ENCODE measurements around the gene HLA-C.

HLA-C gene

GRCh38 chr6:31247813-31248212 lies 24.1 kb downstream of the HLA-C start:
- TF ChIP-seq, protein P1, sequence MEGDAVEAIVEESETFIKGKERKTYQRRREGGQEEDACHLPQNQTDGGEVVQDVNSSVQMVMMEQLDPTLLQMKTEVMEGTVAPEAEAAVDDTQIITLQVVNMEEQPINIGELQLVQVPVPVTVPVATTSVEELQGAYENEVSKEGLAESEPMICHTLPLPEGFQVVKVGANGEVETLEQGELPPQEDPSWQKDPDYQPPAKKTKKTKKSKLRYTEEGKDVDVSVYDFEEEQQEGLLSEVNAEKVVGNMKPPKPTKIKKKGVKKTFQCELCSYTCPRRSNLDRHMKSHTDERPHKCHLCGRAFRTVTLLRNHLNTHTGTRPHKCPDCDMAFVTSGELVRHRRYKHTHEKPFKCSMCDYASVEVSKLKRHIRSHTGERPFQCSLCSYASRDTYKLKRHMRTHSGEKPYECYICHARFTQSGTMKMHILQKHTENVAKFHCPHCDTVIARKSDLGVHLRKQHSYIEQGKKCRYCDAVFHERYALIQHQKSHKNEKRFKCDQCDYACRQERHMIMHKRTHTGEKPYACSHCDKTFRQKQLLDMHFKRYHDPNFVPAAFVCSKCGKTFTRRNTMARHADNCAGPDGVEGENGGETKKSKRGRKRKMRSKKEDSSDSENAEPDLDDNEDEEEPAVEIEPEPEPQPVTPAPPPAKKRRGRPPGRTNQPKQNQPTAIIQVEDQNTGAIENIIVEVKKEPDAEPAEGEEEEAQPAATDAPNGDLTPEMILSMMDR (IDR thresholded peaks at IDR 0.05): no peak

DNA sequence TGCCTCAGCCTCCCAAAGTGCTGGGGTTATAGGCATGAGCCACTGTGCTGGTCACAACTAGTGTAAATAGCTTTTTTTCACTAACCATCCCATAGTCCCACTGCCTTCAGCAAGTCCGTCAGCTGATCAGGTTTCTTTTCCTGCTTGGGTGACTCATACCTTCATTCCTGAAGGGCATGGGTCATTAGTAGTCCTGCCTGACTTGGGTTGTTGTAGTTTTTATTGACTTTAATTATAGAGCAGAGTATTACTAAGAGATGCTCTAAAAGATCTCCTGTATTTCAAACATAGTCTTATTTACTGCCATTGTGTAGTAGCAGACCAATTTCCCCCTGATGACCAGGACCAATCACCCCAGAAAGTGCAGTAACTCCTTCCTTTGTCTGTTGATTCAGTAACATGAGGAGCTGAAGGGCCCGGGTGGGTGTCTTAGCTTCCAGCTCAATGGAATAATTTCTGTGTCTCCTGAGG lies 25.8 kb downstream of the HLA-C start:
- TF ChIP-seq, protein P1 (IDR thresholded peaks at IDR 0.05): no peak

DNA sequence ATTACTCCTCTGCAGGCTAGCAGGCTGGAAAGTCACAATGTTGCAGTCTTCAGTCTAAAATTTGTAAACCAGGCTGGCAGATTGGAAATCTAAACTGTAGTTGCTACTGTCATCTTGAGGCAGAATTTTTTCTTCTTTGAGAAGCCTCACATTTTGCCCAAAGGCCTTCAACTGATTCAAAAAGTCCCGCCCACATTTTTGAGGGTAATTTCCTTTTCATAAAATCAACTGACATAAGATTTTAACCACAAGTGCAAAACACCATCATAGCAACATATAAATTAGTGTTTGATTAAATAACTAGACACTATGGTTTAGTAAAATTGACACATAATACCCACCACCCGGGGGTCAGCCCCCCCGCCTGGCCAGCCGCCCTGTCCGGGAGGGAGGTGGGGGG lies 28.4 kb downstream of the HLA-C start:
- TF ChIP-seq, protein P1 (IDR thresholded peaks at IDR 0.05): no peak

GRCh38 chr6:31239854-31240253 lies 32.0 kb downstream of the HLA-C start:
- TF ChIP-seq, protein P1 (IDR thresholded peaks at IDR 0.05): no peak

DNA sequence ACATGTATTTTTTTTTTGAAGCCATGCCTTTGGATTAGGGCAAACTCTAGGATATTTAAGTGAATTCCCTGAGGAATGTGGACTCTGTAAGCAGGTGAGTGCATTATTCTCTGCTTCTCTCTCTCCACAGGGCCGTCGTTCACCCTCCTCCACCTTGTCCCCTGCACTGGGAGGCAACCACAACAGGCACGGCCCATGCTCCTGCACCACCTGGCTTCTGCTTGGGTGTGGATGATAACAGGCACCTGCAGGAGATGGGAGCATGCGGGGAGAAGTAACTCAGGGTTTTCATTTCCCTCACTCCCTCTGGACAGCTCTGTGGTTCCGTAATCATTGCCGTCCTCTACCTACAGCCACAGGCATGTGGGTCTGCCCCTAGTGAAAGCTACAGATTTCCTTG lies 43.4 kb downstream of the HLA-C start:
- TF ChIP-seq, protein P1 (IDR thresholded peaks at IDR 0.05): no peak

- TF ChIP-seq, protein P1 (IDR thresholded peaks at IDR 0.05): no peak
These were observed 44.7 kb downstream of the HLA-C start for GRCh38 chr6:31227143-31227542.

- TF ChIP-seq, protein P1 (IDR thresholded peaks at IDR 0.05): no peak
These were observed 46.2 kb downstream of the HLA-C start for GRCh38 chr6:31225735-31226134.

DNA sequence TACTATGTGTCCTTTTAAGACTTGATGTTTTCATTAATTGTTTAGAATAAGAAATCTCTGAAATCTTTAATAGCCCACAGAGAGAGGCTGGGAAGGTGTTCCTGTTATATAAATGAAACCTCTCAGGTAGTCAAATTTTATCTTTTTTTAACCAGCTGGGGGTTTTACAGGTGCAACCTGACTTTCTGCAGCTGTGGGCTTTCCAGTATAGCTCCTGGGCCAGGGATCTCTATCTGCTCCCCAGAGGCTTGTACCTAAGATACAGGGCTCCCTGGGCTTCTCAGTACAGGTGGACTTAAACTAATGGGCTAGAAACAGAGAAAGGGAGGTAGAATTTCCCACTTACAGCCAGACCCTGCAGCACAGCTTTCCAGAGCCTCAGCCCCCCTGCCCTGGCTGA lies 49.4 kb downstream of the HLA-C start:
- TF ChIP-seq, protein P1 (IDR thresholded peaks at IDR 0.05): no peak
